NT2/D1 (cell line): ENCODE measurements around the gene TPGS1.

ENCODE experiments used
- YY1 ChIP-seq: IDR thresholded peaks from 2 replicates; pipeline ENCODE4 v1.6.1; 2011; ENCODE audit not compliant: insufficient read length, insufficient read depth
- ZNF274 ChIP-seq: IDR thresholded peaks from 2 replicates; pipeline ENCODE4 v1.6.1; 2011; ENCODE audit warnings: mild to moderate bottlenecking, low read depth, low read length

DNA sequence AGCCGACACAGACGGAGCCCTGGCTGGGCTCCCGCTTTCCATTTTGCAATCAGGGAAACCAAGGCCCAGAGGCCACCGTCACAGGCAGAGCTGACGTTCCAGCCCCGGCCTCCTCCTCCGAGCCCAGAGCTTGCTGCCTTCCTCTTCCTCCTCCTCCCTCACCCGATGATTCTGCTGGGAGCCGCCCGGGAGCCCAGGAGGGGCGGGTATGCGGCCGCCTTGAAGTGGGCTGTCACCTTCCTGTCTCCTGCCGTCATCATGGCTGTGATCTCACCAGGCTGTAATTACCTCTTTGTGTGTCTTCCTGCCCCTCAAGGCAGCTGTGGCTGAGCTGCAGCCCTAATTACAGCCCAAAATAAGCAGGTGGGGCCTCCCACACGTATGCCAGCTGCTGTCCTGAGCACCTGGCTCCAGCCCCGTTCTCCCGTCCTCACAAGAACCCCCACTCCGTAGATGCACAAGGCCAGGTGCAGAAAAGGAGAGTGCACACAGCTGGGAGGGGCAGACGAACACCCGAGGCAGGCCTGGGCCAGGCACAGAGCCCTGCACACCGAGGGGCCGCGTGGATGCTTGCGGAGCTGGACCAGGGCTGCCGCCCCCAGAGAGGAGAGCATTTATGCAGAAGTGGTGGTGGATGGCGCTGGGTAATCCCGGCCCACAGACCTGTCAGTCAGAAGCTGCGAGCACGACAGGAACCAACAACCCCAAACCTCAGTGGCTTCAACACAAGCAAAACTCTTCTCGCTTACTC lies 4.0 kb downstream of the TPGS1 start:
- TF ChIP-seq ZNF274, result no peak
- TF ChIP-seq YY1, result no peak
